Peyer's patch (tissue), 4 donors: Measurements from ENCODE around the gene CFAP73. TPM values are rescaled to one million over a fixed set of nuclear protein-coding genes. Genes with fewer than 3 reads are reported as not detected.
"Not testable (repeated sequence)": the region's sequence is repeated elsewhere in the genome, so short reads cannot be mapped to it uniquely, and the experiment has no call there.

ENCODE experiments used
- DNase-seq, 3 donors: peaks; one replicate each; pipeline ENCODE4 v3.0.0-alpha.2; 2017 to 2019
- H3K27ac ChIP-seq, 4 donors: fragments of 200-600 bp; sonication (generic); one replicate each; pipeline ENCODE4 v1.5.1; 2016 to 2019
- H3K27me3 ChIP-seq, 2 donors: fragments of 200-600 bp; sonication (generic); one replicate each; pipeline ENCODE4 v1.5.1; 2019
- H3K36me3 ChIP-seq, 3 donors: fragments of 200-600 bp; sonication (generic); one replicate each; pipeline ENCODE4 v1.5.1; 2016 to 2019
- H3K4me1 ChIP-seq, 4 donors: fragments of 200-600 bp; sonication (generic); one replicate each; pipeline ENCODE4 v1.5.1; 2016 to 2019
- H3K4me3 ChIP-seq, 4 donors: fragments of 200-600 bp; sonication (generic); 1 replicate in 3 of 4; 2 replicates in 1 of 4; pipeline ENCODE4 v1.5.1; 2016 to 2019; ENCODE audit warnings: mild to moderate bottlenecking in 1 of 4
- H3K9me3 ChIP-seq, 4 donors: fragments of 200-600 bp; sonication (generic); one replicate each; pipeline ENCODE4 v1.5.1; 2016 to 2019; ENCODE audit warnings: mild to moderate bottlenecking in 1 of 4
- POLR2A ChIP-seq, 2 donors: fragments of 450-650 bp; IDR thresholded peaks; one replicate each; pipeline ENCODE4 v1.5.1; 2017; ENCODE audit warnings: antibody characterized with exemption in 2 of 2, mild to moderate bottlenecking in 2 of 2, moderate library complexity in 2 of 2
- small RNA-seq, 2 donors: library from RNA; depleted of rRNA; stranded (forward); fragments of <200 nt; gene quantifications; one replicate each; pipeline ENCODE3, GENCODE V24; 2016
- total RNA-seq, 4 donors: library from RNA; depleted of rRNA; stranded (reverse); fragments of >200 nt; gene quantifications; one replicate each; pipeline ENCODE4 v1.1.0, GENCODE V29; 2016
- TF ChIP-seq, protein P1 (sequence below), 6 experiments: fragments of 450-650 bp in 4 of 6; fragments of 200-600 bp in 2 of 6; sonication (generic) in 1 of 6; IDR thresholded peaks; one replicate each; pipeline ENCODE4 v1.5.1; 2017 to 2019; ENCODE audit warnings: antibody characterized with exemption in 6 of 6, mild to moderate bottlenecking in 3 of 6, moderate library complexity in 1 of 6

The CFAP73 gene
- total RNA-seq, 4 donors from 2014 or later: not detected

DNA sequence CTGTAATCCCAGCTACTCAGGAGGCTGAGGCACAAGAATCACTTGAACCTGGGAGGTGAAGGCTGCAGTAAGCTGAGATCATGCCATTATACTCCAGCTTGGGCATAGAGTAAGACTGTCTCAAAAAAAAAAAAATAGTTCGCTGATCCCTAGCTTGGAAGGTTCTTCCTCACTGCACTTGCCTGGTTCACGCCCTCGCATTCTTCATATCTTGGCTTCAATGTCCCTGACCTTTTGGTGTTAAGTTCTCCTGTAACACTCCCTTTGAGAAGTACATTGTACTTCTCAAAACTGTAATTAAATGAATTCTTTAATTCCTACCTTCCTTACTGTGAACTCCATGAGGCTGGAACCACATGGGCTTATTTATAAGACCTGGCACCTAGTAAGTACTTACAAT is 55.3 kb downstream of the CFAP73 start:
- TF ChIP-seq POLR2A (IDR thresholded peaks at IDR 0.05): no peak
- TF ChIP-seq, protein P1, sequence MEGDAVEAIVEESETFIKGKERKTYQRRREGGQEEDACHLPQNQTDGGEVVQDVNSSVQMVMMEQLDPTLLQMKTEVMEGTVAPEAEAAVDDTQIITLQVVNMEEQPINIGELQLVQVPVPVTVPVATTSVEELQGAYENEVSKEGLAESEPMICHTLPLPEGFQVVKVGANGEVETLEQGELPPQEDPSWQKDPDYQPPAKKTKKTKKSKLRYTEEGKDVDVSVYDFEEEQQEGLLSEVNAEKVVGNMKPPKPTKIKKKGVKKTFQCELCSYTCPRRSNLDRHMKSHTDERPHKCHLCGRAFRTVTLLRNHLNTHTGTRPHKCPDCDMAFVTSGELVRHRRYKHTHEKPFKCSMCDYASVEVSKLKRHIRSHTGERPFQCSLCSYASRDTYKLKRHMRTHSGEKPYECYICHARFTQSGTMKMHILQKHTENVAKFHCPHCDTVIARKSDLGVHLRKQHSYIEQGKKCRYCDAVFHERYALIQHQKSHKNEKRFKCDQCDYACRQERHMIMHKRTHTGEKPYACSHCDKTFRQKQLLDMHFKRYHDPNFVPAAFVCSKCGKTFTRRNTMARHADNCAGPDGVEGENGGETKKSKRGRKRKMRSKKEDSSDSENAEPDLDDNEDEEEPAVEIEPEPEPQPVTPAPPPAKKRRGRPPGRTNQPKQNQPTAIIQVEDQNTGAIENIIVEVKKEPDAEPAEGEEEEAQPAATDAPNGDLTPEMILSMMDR (IDR thresholded peaks at IDR 0.05): no peak
- Histone ChIP-seq H3K27me3 (no peaks in the 10 kb centered on the region), H3K4me1 (peaks cover 0 to 19% (median 10%) of the 10 kb centered on the region in 4 donors), H3K27ac (no peak overlapping the region), H3K9me3 (no peaks in the 10 kb centered on the region), H3K36me3 (no peaks in the 10 kb centered on the region), H3K4me3 (no peak overlapping the region)
- DNase-seq: no peak

DNA sequence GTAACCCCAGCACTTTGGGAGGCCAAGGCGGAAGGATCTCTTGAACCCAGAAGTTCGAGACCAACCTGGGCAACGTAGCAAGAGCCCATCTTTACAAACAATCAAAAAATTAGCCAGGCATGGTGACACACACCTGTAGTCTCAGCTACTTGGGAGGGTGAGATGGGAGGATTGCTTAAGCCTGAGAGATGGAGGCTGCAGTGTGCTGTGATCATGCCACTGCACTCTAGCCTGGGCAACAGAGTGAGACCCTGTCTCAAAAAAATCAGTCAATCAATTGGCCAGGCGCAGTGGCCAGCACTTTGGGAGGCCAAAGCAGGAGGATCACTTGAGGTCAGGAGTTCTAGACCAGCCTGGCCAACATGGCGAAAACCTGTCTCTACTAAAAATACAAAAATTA is 57.3 kb downstream of the CFAP73 start:
- peaks cover 0 to 19% (median 10%) of the 10 kb centered on the region in 4 donors for H3K4me1 ChIP-seq
- not testable (repeated sequence) for H3K9me3 ChIP-seq, H3K27ac ChIP-seq, H3K27me3 ChIP-seq, H3K36me3 ChIP-seq, H3K4me3 ChIP-seq, DNase-seq

DNA sequence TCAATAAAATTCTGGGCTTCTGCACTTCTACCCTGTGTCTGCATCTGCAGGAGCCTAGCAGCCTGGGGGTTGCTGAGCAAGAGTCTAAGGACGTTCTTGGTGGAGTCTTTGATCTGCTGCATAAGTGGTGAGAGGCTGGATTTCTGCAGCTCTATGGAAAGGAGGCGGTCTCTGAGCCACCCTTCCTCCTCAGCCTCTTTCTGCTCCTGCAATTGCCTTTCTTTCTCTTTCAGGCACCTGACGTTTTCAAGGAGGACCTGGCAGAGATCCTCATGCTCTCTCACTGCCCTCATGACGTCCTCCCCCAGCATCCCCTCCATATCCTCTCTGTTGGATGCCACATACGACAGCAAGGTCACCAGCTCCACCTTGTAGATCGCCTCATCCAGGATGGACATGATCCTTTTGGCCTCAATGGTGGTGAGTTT is 58.1 kb downstream of the CFAP73 start:
- no peaks in the 10 kb centered on the region for H3K27me3 ChIP-seq
- DNase-seq: peak in 1 of 3 donors; percentile 27

DNA sequence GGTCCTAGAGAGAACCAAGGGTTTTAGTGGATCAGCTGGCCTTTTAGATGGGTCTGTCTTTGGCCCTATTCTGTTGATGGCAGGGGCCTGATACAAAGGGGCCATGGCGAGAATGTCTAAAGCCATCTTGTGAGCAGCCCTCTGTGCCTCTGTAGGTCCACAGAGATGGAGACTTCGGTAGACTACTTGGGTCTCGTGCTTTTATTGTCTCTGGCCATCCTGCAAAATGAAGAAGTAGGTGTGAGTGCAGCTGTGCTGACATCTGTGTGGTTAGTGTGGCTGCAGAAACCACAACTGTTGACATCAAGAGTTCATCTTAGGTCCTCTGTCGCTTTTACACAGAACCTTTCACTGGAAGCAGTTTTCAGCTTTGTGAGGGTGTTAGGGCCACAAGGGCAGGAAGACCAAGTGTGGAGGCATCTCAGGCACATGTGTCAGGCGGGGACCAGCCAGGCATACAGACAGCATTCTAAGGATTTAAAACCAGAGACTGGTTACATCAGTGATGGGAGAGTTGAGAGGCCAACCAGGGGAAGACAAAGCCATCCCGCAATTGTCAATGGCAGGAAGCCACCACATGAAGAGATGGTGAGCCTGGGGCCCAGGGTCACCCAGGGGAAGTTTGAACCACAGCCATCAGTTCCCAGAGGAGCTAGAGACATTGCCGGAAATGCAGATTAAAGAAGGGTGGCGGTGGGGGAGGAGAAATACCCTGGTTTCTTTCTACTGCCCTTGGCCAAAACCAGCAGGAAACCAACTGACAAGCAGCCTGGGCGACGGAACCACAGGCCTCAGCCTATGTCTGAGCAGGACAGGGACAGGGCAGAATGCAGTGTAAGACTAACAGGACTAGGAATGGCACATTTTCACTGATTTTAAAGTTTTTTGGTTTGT is 58.8 kb downstream of the CFAP73 start:
- no peaks in the 10 kb centered on the region for H3K9me3 ChIP-seq
- peak overlapping the region; percentile 26 to 83 (median 70) for H3K27ac ChIP-seq
- H3K4me3 ChIP-seq: peak overlapping the region in 1 of 4 donors; percentile 0
- DNase-seq: peak in 2 of 3 donors; percentile 90 to 92
- no peaks in the 10 kb centered on the region for H3K27me3 ChIP-seq
- TF ChIP-seq, protein P1 (IDR thresholded peaks at IDR 0.05): no peak
- TF ChIP-seq POLR2A (IDR thresholded peaks at IDR 0.05): no peak
- no peaks in the 10 kb centered on the region for H3K36me3 ChIP-seq
- peaks cover 0 to 19% (median 10%) of the 10 kb centered on the region in 4 donors for H3K4me1 ChIP-seq

More for the DNA sequence above, 58.1 kb downstream of the CFAP73 start:
- Histone ChIP-seq H3K27ac (peak overlapping the region; percentile 26 to 83 (median 70)), H3K9me3 (no peaks in the 10 kb centered on the region), H3K36me3 (no peaks in the 10 kb centered on the region), H3K4me3 (peak overlapping the region in 1 of 4 donors; percentile 0), H3K4me1 (peaks cover 0 to 19% (median 10%) of the 10 kb centered on the region in 4 donors)
- no peak for TF ChIP-seq POLR2A (IDR thresholded peaks at IDR 0.05)
- TF ChIP-seq, protein P1 (IDR thresholded peaks at IDR 0.05): no peak

Small RNAs within 50 kb of the gene (small RNA-seq; reads per million reads assigned to genes)
- gene MIR7106: 0 reads per million in 2 donors
- 0 reads per million in 2 donors for gene RF00019

Other genes with a start within 250 kb of the CFAP73 start
- 10 to 100 TPM; 33.9 to 73.1 (median 63.5) TPM for gene OAS1, start 242.8 kb upstream of the CFAP73 start, total RNA-seq
- 10 to 100 TPM in 3 of 4 donors, 1 to 10 TPM in 1; 7.1 to 53.6 (median 16.7) TPM for gene OAS3, start 211.2 kb upstream of the CFAP73 start, total RNA-seq
- gene OAS2, start 171.2 kb upstream of the CFAP73 start, total RNA-seq: 10 to 100 TPM in 1 of 4 donors, 1 to 10 TPM in 3; 1.3 to 18.2 (median 3.5) TPM
- gene DTX1, start 93.0 kb upstream of the CFAP73 start, total RNA-seq: 10 to 100 TPM in 1 of 4 donors, 1 to 10 TPM in 3; 3.1 to 33.8 (median 5.3) TPM
- 1 to 10 TPM in 3 of 4 donors, under 1 TPM in 1; 0.85 to 4.4 (median 3.9) TPM for gene RASAL1, start 14.0 kb upstream of the CFAP73 start, total RNA-seq
- gene DDX54, start 35.8 kb downstream of the CFAP73 start, total RNA-seq: 100 to 1,000 TPM in 1 of 4 donors, 10 to 100 TPM in 3; 62.0 to 126 (median 66.5) TPM
- 10 to 100 TPM in 3 of 4 donors, 1 to 10 TPM in 1; 5.0 to 36.6 (median 33.4) TPM for gene RITA1, start 36.0 kb downstream of the CFAP73 start, total RNA-seq
- gene TPCN1, start 71.7 kb downstream of the CFAP73 start, total RNA-seq: 100 to 1,000 TPM in 3 of 4 donors, 10 to 100 TPM in 1; 66.7 to 199 (median 112) TPM
- 100 to 1,000 TPM in 2 of 4 donors, 10 to 100 TPM in 2; 49.5 to 112 (median 101) TPM for gene SLC8B1, start 185.4 kb downstream of the CFAP73 start, total RNA-seq
- gene PLBD2, start 208.9 kb downstream of the CFAP73 start, total RNA-seq: 10 to 100 TPM; 17.0 to 32.4 (median 24.1) TPM